Smooth muscle cell (in vitro differentiated cells): Measurements from ENCODE around the gene MGME1. TPM values are rescaled to one million over a fixed set of nuclear protein-coding genes. Genes with fewer than 3 reads are reported as not detected.

Experiments
- DNase-seq: peaks from one replicate; lab custom pipeline; 2025; ENCODE audit not compliant: unreplicated experiment; lab: John Stamatoyannopoulos, UW
- H2AFZ ChIP-seq: fragments of 200-600 bp; sonication (generic); 2 replicates; pipeline ENCODE4 v1.6.0; 2016; ENCODE audit warnings: antibody characterized with exemption, low read depth, mild to moderate bottlenecking
- H3F3A ChIP-seq: fragments of 200-600 bp; sonication (generic); 2 replicates; pipeline ENCODE4 v1.6.0; 2017; ENCODE audit warnings: antibody characterized with exemption, low read depth
- H3K27ac ChIP-seq: fragments of 200-600 bp; sonication (generic); 2 replicates; pipeline ENCODE4 v1.5.1; 2016; ENCODE audit warnings: low read depth, mild to moderate bottlenecking
- H3K27me3 ChIP-seq: fragments of 200-600 bp; sonication (generic); 2 replicates; pipeline ENCODE4 v1.6.1; 2016; ENCODE audit warnings: low read depth, mild to moderate bottlenecking
- H3K36me3 ChIP-seq: fragments of 200-600 bp; sonication (generic); 2 replicates; pipeline ENCODE4 v1.5.1; 2016; ENCODE audit warnings: low read depth
- H3K4me1 ChIP-seq: fragments of 200-600 bp; sonication (generic); 2 replicates; pipeline ENCODE4 v1.5.1; 2016; ENCODE audit warnings: low read depth
- H3K4me2 ChIP-seq: fragments of 200-600 bp; sonication (generic); 2 replicates; pipeline ENCODE4 v1.6.0; 2016; ENCODE audit warnings: mild to moderate bottlenecking
- H3K4me3 ChIP-seq: fragments of 200-600 bp; sonication (generic); 2 replicates; pipeline ENCODE4 v1.5.1; 2016; ENCODE audit warnings: mild to moderate bottlenecking
- H3K79me2 ChIP-seq: fragments of 200-600 bp; sonication (generic); 2 replicates; pipeline ENCODE4 v1.6.0; 2016; ENCODE audit warnings: low read depth, mild to moderate bottlenecking
- H3K9ac ChIP-seq: fragments of 200-600 bp; sonication (generic); 2 replicates; pipeline ENCODE4 v1.6.0; 2016; ENCODE audit warnings: low read depth
- H3K9me3 ChIP-seq: fragments of 200-600 bp; sonication (generic); replicated peaks from 2 replicates; pipeline ENCODE4 v1.5.1; 2016; ENCODE audit warnings: low read depth
- H4K20me1 ChIP-seq: fragments of 200-600 bp; sonication (generic); 2 replicates; pipeline ENCODE4 v1.6.0; 2016; ENCODE audit warnings: low read depth
- WGBS: methylation state at CpG from one replicate; pipeline ENCODE4 v1.1.7; 2016; ENCODE audit warnings: low lambda C conversion rate; 5-methylcytosine and 5-hydroxymethylcytosine counted together
- polyA plus RNA-seq: library from polyadenylated mRNA; unstranded; fragments of >200 nt; fragmentation: Nextera tagmentation; extraction: Ambion mirVana; gene quantifications from 2 replicates; pipeline ENCODE4 v1.2.1, GENCODE V29; 2016
- total RNA-seq: library from RNA; depleted of rRNA; stranded (reverse); fragments of >200 nt; gene quantifications from 2 replicates; pipeline ENCODE4 v1.2.3, GENCODE V29; 2014
- TF ChIP-seq, protein P1 (sequence below): fragments of 200-600 bp; sonication (generic); IDR thresholded peaks from 2 replicates; pipeline ENCODE4 v1.5.1; 2017; ENCODE audit warnings: borderline replicate concordance, mild to moderate bottlenecking, antibody characterized with exemption; ENCODE audit not compliant: insufficient read depth, poor library complexity, severe bottlenecking

MGME1 gene
- total and polyA plus RNA-seq, 2 experiments from 2014 or later, result 15.7 to 16.0 TPM

DNA sequence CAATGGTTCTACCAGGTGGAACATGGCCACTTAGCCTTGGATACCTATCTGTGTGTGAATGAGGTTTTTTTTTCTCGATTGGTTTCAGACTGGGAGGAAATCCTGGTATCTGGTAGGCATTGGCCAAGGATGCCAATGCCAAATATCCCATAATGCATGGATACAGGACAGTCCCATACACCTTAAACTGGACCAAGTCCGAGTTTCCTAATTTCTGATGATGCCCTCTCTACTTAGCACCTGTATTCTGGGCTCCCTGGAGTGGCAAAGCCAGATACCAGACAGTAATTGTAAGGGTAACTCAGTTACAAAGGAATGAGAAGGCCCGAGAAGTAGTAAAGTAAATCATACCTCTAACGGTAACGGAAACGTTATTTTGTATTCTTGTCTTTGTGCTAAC lies 18.1 kb upstream of the MGME1 start:
- WGBS, result 87% methylated on average over 6 of the region's 6 CpGs
- no peak overlapping the region for H3K9ac ChIP-seq
- DNase-seq, result no peak
- H2AFZ ChIP-seq, result no peak overlapping the region
- H3K4me2 ChIP-seq, result no peak overlapping the region
- H3K9me3 ChIP-seq, result no peaks in the 10 kb centered on the region
- peaks cover 59% of the 10 kb centered on the region for H3K36me3 ChIP-seq
- H3K4me3 ChIP-seq, result no peak overlapping the region
- H3K27ac ChIP-seq, result no peak overlapping the region
- no peaks in the 10 kb centered on the region for H3K27me3 ChIP-seq
- TF ChIP-seq, protein P1, sequence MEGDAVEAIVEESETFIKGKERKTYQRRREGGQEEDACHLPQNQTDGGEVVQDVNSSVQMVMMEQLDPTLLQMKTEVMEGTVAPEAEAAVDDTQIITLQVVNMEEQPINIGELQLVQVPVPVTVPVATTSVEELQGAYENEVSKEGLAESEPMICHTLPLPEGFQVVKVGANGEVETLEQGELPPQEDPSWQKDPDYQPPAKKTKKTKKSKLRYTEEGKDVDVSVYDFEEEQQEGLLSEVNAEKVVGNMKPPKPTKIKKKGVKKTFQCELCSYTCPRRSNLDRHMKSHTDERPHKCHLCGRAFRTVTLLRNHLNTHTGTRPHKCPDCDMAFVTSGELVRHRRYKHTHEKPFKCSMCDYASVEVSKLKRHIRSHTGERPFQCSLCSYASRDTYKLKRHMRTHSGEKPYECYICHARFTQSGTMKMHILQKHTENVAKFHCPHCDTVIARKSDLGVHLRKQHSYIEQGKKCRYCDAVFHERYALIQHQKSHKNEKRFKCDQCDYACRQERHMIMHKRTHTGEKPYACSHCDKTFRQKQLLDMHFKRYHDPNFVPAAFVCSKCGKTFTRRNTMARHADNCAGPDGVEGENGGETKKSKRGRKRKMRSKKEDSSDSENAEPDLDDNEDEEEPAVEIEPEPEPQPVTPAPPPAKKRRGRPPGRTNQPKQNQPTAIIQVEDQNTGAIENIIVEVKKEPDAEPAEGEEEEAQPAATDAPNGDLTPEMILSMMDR, result no peak
- peaks cover 52% of the 10 kb centered on the region for H3K79me2 ChIP-seq
- H3F3A ChIP-seq, result peaks cover 28% of the 10 kb centered on the region
- H4K20me1 ChIP-seq, result peaks cover 88% of the 10 kb centered on the region
- no peaks in the 10 kb centered on the region for H3K4me1 ChIP-seq

DNA sequence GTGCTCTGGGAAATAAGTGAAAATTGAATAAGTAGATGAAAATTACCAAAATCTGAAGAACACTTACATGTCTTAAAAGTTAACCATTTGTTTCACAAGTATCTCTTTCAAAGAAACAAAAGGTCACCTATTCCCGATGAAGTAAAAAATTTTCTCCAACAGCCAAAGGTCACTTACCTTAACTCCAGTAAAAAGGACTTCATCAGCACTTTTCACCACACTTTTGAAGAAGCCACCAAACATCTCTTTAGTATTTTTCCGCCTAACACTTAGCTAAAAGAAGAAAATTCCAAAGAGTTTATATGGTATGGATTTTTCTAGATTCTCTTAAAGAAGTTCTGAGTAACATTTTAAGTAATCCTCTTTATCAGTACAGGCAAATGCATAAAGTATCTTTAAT lies 17.5 kb upstream of the MGME1 start:
- H3K36me3 ChIP-seq, result peaks cover 59% of the 10 kb centered on the region
- no peak for DNase-seq
- H2AFZ ChIP-seq, result no peak overlapping the region
- no peaks in the 10 kb centered on the region for H3K4me1 ChIP-seq
- H4K20me1 ChIP-seq, result peaks cover 91% of the 10 kb centered on the region
- no peaks in the 10 kb centered on the region for H3K27me3 ChIP-seq
- peaks cover 25% of the 10 kb centered on the region for H3F3A ChIP-seq
- H3K9me3 ChIP-seq, result no peaks in the 10 kb centered on the region
- peaks cover 58% of the 10 kb centered on the region for H3K79me2 ChIP-seq
- 95% methylated on average over 2 of the region's 2 CpGs for WGBS
- H3K4me3 ChIP-seq, result no peak overlapping the region
- TF ChIP-seq, protein P1, result no peak
- no peak overlapping the region for H3K9ac ChIP-seq
- no peak overlapping the region for H3K27ac ChIP-seq
- H3K4me2 ChIP-seq, result no peak overlapping the region

DNA sequence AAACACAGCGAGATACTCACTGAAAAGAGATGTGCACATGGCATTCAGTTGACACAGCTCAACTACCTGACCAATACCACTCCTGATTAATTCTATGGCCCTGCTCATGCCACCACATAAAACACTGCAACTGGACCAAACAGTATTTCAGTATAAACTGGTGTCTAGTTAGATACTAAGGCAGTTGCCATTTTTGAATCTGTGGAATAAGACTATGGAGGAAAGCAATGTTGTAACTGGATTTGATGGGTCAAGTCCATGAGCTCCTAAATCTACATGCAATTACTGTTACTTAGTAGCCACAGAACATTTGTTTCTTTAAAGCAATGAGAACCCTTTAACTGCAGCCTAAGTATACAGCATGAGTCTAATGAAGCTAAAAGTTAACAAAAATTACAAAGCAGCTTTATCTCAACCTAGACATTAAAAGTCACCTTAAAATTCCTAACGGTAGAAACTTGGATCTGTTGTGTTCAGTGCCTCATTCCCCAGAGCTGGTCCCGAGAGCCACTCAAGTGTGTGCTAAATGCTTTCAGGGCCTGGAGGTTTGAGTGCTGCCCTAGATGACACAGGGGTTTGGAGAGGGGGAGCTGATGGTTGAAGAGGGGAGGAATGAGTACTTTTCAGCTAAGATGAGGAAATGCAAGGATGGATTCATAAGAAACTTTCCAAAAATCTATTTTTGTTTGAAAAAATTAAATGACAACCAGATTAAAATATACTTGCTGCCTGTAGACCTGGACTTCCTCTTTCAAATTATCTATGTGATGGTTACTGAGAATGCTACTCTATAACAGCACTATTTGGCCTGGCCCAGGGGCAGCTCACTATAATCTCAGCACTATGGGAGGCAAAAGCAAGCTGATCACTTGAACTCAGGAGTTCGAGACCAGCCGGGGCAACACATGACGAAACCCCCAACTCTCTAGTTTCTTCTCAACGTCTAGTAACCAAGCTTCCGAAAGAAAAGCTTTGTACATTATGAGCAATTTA lies 15.8 kb upstream of the MGME1 start:
- DNase-seq, result no peak
- Histone ChIP-seq H3F3A (peaks cover 19% of the 10 kb centered on the region), H4K20me1 (peaks cover 91% of the 10 kb centered on the region), H3K36me3 (peaks cover 43% of the 10 kb centered on the region), H3K4me2 (no peak overlapping the region), H3K9ac (no peak overlapping the region), H3K4me1 (no peaks in the 10 kb centered on the region), H3K9me3 (no peaks in the 10 kb centered on the region), H3K27me3 (no peaks in the 10 kb centered on the region), H2AFZ (no peak overlapping the region), H3K79me2 (peaks cover 75% of the 10 kb centered on the region), H3K4me3 (no peak overlapping the region), H3K27ac (no peak overlapping the region)
- TF ChIP-seq, protein P1, result no peak
- 98% methylated on average over 8 of the region's 8 CpGs for WGBS
